Stomach (tissue), 9 donors: Measurements from ENCODE around the gene BSN. TPM values are rescaled to one million over a fixed set of nuclear protein-coding genes. Genes with fewer than 3 reads are reported as not detected.

Experiments
- DNase-seq, 2 donors: peaks; one replicate each; pipeline versions ENCODE4 v3.0.0 to v3.0.0-alpha.2; 2013 to 2019
- H3K27ac ChIP-seq, 5 donors: fragments of 200-600 bp in 4 of 5; sonication (generic) in 4 of 5; one replicate each; pipeline ENCODE4 v1.5.1; 2013 to 2019; ENCODE audit warnings: mild to moderate bottlenecking in 1 of 5, moderate library complexity in 1 of 5
- H3K27me3 ChIP-seq, 3 donors: fragments of 200-600 bp; sonication (generic); one replicate each; pipeline ENCODE4 v1.5.1; 2017 to 2019; ENCODE audit warnings: mixed run types in 1 of 3
- H3K36me3 ChIP-seq, 4 donors: fragments of 200-600 bp; sonication (generic); 1 replicate in 3 of 4; 2 replicates in 1 of 4; pipeline ENCODE4 v1.5.1; 2016 to 2019
- H3K4me1 ChIP-seq, 4 donors: fragments of 200-600 bp; sonication (generic); one replicate each; pipeline ENCODE4 v1.5.1; 2016 to 2019
- H3K4me3 ChIP-seq, 4 donors: fragments of 200-600 bp; sonication (generic) in 3 of 4; one replicate each; pipeline ENCODE4 v1.5.1; 2016 to 2019; ENCODE audit warnings: mild to moderate bottlenecking in 1 of 4
- H3K9me3 ChIP-seq, 4 donors: fragments of 200-600 bp; sonication (generic); one replicate each; pipeline ENCODE4 v1.5.1; 2016 to 2019
- CTCF ChIP-seq, 7 experiments: fragments of 450-650 bp in 4 of 7; fragments of 200-600 bp in 3 of 7; sonication (generic) in 3 of 7; IDR thresholded peaks; one replicate each; pipeline ENCODE4 v1.5.1; 2016 to 2019; ENCODE audit warnings: antibody characterized with exemption in 7 of 7, control low read depth in 2 of 7, mild to moderate bottlenecking in 1 of 7
- EP300 ChIP-seq: sonication (generic); formaldehyde crosslinking; IDR thresholded peaks from one replicate; pipeline ENCODE4 v1.6.1; 2017; ENCODE audit warnings: antibody characterized with exemption
- POLR2A ChIP-seq, 4 donors: fragments of 450-650 bp; IDR thresholded peaks; one replicate each; pipeline ENCODE4 v1.6.1; 2016; ENCODE audit warnings: antibody characterized with exemption in 4 of 4, control low read depth in 2 of 4, mild to moderate bottlenecking in 1 of 4, moderate library complexity in 1 of 4
- POLR2AphosphoS5 ChIP-seq, 3 donors: sonication (generic); formaldehyde crosslinking; IDR thresholded peaks; one replicate each; pipeline ENCODE4 v1.6.1; 2016; ENCODE audit warnings: antibody characterized with exemption in 3 of 3
- WGBS, 5 donors: extraction: QIAGEN DNeasy Blood & Tissue Kit in 3 of 5; methylation state at CpG; one replicate each; pipeline versions ENCODE4 v1.1.5 to v1.1.7; 2013 to 2018; 5-methylcytosine and 5-hydroxymethylcytosine counted together
- intact Hi-C: fragments of 100-400 bp; cut with DNase I; formaldehyde crosslinking; loops from one replicate; pipeline ENCODE4 v1.15.1; 2023; ENCODE audit warnings: low total_unique reads
- polyA plus RNA-seq, 3 donors: library from polyadenylated mRNA; stranded (reverse); fragments of 200-250 nt; gene quantifications; one replicate each; pipeline ENCODE4 v1.2.3, GENCODE V29; 2013
- total RNA-seq, 5 donors: library from RNA; depleted of rRNA; stranded (reverse); fragments of >200 nt; gene quantifications; one replicate each; pipeline versions ENCODE4 v1.1.0 to v1.2.3, GENCODE V29; 2014 to 2016
- donor health status: healthy with polysubstance abuse.
- donor health status: Bipolar disorder and iron deficiency.
- donor health status: healthy.

BSN gene
- total and polyA plus RNA-seq, 8 donors = 0.03 to 4.5 (median 0.77) TPM; not detected in 2

GRCh38 chr3:49602049-49602554, 47.8 kb downstream of the BSN start:
- H3K27ac ChIP-seq = no peak overlapping the region
- 90 to 100% (median 95%) methylated on average over 2 of the region's 2 CpGs for WGBS, 5 donors
- H3K9me3 ChIP-seq = no peaks in the 10 kb centered on the region
- no peak for DNase-seq
- TF ChIP-seq POLR2A (IDR thresholded peaks at IDR 0.05) (no peak), EP300 (no peak), POLR2AphosphoS5 (IDR thresholded peaks at IDR 0.05) (no peak), CTCF (IDR thresholded peaks at IDR 0.05) (no peak)
- peaks cover 0 to 5% (median 0%) of the 10 kb centered on the region in 4 donors for H3K4me1 ChIP-seq
- intact Hi-C loops = no loop called here
- no peaks in the 10 kb centered on the region for H3K27me3 ChIP-seq
- no peaks in the 10 kb centered on the region for H3K36me3 ChIP-seq
- H3K4me3 ChIP-seq = no peak overlapping the region

GRCh38 chr3:49602877-49603411, 48.7 kb downstream of the BSN start:
- Histone ChIP-seq H3K36me3 (no peaks in the 10 kb centered on the region), H3K4me3 (no peak overlapping the region), H3K27me3 (no peaks in the 10 kb centered on the region), H3K9me3 (no peaks in the 10 kb centered on the region), H3K4me1 (peaks cover 0 to 10% (median 0%) of the 10 kb centered on the region in 4 donors), H3K27ac (peak overlapping the region in 2 of 5 donors; percentile 3 to 29)
- TF ChIP-seq POLR2A (IDR thresholded peaks at IDR 0.05) (no peak), EP300 (no peak), POLR2AphosphoS5 (IDR thresholded peaks at IDR 0.05) (no peak), CTCF (IDR thresholded peaks at IDR 0.05) (no peak)
- intact Hi-C loops = no loop called here
- 77 to 88% (median 85%) methylated on average over 3 to 5 of the region's 5 CpGs for WGBS, 5 donors
- DNase-seq = peak; percentile 32 to 62

GRCh38 chr3:49606427-49606826, 52.1 kb downstream of the BSN start:
- no peaks in the 10 kb centered on the region for H3K27me3 ChIP-seq
- peaks cover 0 to 12% (median 5%) of the 10 kb centered on the region in 4 donors for H3K4me1 ChIP-seq
- intact Hi-C loops = no loop called here
- 81 to 88% (median 85%) methylated on average over 2 of the region's 2 CpGs for WGBS, 5 donors
- no peak for TF ChIP-seq POLR2AphosphoS5 (IDR thresholded peaks at IDR 0.05)
- no peak for TF ChIP-seq CTCF (IDR thresholded peaks at IDR 0.05)
- no peak for TF ChIP-seq POLR2A (IDR thresholded peaks at IDR 0.05)
- no peak for TF ChIP-seq EP300
- no peaks in the 10 kb centered on the region for H3K9me3 ChIP-seq
- H3K4me3 ChIP-seq = no peak overlapping the region
- no peaks in the 10 kb centered on the region for H3K36me3 ChIP-seq
- DNase-seq = peak in 1 of 2 donors; percentile 9
- no peak overlapping the region for H3K27ac ChIP-seq

- H3K9me3 ChIP-seq = no peaks in the 10 kb centered on the region
- no peak overlapping the region for H3K4me3 ChIP-seq
- peaks cover 0 to 12% (median 5%) of the 10 kb centered on the region in 4 donors for H3K4me1 ChIP-seq
- no peaks in the 10 kb centered on the region for H3K27me3 ChIP-seq
- WGBS, 5 donors = 57 to 71% (median 62%) methylated on average over 3 of the region's 3 CpGs
- intact Hi-C loops = no loop called here
- no peak overlapping the region for H3K27ac ChIP-seq
- no peaks in the 10 kb centered on the region for H3K36me3 ChIP-seq
- TF ChIP-seq POLR2AphosphoS5 (IDR thresholded peaks at IDR 0.05) = peak in 1 of 3 donors; percentile 12
- no peak for TF ChIP-seq CTCF (IDR thresholded peaks at IDR 0.05)
- peak in 1 of 2 donors; percentile 34 for DNase-seq
Measured at GRCh38 chr3:49607105-49607591, 52.9 kb downstream of the BSN start.
